Aorta (tissue), 5 donors: ENCODE results near the gene CYP17A1. TPM values are rescaled to one million over a fixed set of nuclear protein-coding genes. Genes with fewer than 3 reads are reported as not detected.
"Not testable (repeated sequence)": the region's sequence is repeated elsewhere in the genome, so short reads cannot be mapped to it uniquely, and the experiment has no call there.

Experiments
- ATAC-seq: fragments of 200-7000 bp; cut with Tn5 transposase; one replicate; pipeline ENCODE4 v1.9.1; 2022; ENCODE audit warnings: moderate library complexity; ENCODE audit not compliant: low FRiP score
- DNase-seq, 2 donors: peaks; one replicate each; pipeline ENCODE4 v3.0.0-alpha.2; 2020
- H3K27ac ChIP-seq, 2 donors: one replicate each; pipeline ENCODE4 v1.5.1; 2013; ENCODE audit warnings: low read length in 2 of 2, mild to moderate bottlenecking in 2 of 2, moderate library complexity in 2 of 2, control low read depth in 1 of 2, inconsistent platforms in 1 of 2, low read depth in 1 of 2
- H3K27me3 ChIP-seq, 2 donors: one replicate each; pipeline ENCODE4 v1.6.1; 2013; ENCODE audit warnings: control low read depth in 1 of 2, low read length in 1 of 2, mild to moderate bottlenecking in 1 of 2, moderate library complexity in 1 of 2; ENCODE audit not compliant: insufficient read depth in 2 of 2, control insufficient read depth in 1 of 2
- H3K36me3 ChIP-seq, 2 donors: one replicate each; pipeline ENCODE4 v1.6.1; 2013; ENCODE audit warnings: control low read depth in 1 of 2, low read length in 1 of 2, mild to moderate bottlenecking in 1 of 2; ENCODE audit not compliant: insufficient read depth in 2 of 2, control insufficient read depth in 1 of 2
- H3K4me1 ChIP-seq, 2 donors: one replicate each; pipeline ENCODE4 v1.6.1; 2013; ENCODE audit warnings: low read length in 2 of 2, control low read depth in 1 of 2, mild to moderate bottlenecking in 1 of 2, moderate library complexity in 1 of 2; ENCODE audit not compliant: insufficient read depth in 2 of 2, control insufficient read depth in 1 of 2
- H3K4me3 ChIP-seq, 2 donors: one replicate each; pipeline ENCODE4 v1.5.1; 2013; ENCODE audit warnings: low read length in 2 of 2, control low read depth in 1 of 2, mild to moderate bottlenecking in 1 of 2
- H3K9me3 ChIP-seq: one replicate; pipeline ENCODE4 v1.6.1; 2013; ENCODE audit warnings: mild to moderate bottlenecking, low read length; ENCODE audit not compliant: control insufficient read depth
- WGBS, 2 donors: extraction: QIAGEN DNeasy Blood & Tissue Kit; methylation state at CpG; one replicate each; pipeline ENCODE4 v1.1.7; 2013; 5-methylcytosine and 5-hydroxymethylcytosine counted together
- intact Hi-C, 2 donors: fragments of 100-400 bp; cut with DNase I; formaldehyde crosslinking; loops; one replicate each; pipeline versions ENCODE4 v1.14.2 to v1.15.0; 2022
- polyA plus RNA-seq, 2 donors: library from polyadenylated mRNA; stranded (reverse); fragments of 200-250 nt; gene quantifications; one replicate each; pipeline ENCODE4 v1.2.3, GENCODE V29; 2013
- total RNA-seq, 2 donors: library from RNA; stranded (reverse); fragmentation: NEBNext Ultra II Directional; extraction: Animal tissue kit (Norgen Biotek cat#: 25700); gene quantifications; one replicate each; pipeline ENCODE4 v1.2.1, GENCODE V29; 2021
- donor health status: healthy with polysubstance abuse.
- donor health status: Bipolar disorder and iron deficiency.
- donor health status: DM: no; HTN: no; CAD: no.
- donor health status: DM: no; HTN: no; CAD: no.
- donor health status: DM: yes; HTN: yes; CAD: no.

The CYP17A1 gene
- total and polyA plus RNA-seq, 4 donors = 0.25 to 1.3 (median 0.55) TPM; not detected in 1

DNA sequence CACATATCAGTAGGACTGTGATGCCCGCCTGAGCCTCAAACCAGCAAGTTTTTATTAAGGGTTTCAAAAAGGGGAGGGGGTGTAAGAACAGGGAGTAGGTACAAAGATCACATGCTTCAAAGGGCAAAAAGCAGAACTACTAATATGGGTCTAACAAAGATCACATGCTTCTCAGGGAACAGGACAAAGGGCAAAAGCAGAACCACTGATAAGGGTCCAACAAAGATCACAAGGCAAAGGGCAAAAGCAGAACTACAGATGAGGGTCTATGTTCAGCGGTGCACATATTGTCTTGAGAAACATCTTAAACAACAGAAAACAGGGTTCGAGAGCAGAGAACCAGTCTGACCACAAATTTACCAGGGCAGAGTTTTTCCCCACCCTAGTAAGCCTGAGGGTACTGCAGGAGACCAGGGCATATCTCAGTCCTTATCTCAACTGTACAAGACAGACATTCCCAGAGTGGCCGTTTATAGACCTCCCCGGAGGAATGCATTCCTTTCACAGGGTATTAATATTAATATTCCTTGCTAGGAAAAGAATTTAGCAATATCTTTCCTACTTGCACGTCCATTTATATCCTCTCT is 7.1 kb upstream of the CYP17A1 start:
- H3K27ac ChIP-seq, H3K27me3 ChIP-seq, H3K4me1 ChIP-seq, intact Hi-C loops, DNase-seq, ATAC-seq, H3K9me3 ChIP-seq, H3K36me3 ChIP-seq, H3K4me3 ChIP-seq: not testable (repeated sequence)
- WGBS, 2 donors = 55 to 59% methylated on average over 6 of the region's 6 CpGs

DNA sequence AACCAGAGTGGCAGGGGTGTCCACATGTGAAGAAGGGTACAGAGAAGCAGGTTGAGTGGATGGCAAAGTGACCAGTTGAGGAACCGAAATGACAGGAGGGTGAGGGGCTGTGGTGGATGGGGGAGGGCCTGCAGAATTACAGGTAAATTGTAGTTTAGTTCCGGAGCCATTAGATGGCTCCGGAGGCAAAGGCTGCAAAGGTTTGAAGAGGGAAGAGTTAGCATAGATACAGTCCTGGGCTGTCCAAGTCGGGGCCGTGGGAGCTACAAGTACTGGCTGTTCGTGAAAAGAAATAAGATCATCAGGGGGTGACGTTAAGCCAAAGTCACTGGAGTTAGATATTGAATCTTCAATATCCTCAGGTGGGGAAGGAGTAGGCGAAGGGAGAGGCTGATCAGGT is 5.9 kb upstream of the CYP17A1 start:
- DNase-seq, H3K4me1 ChIP-seq, H3K4me3 ChIP-seq, intact Hi-C loops, H3K36me3 ChIP-seq, H3K9me3 ChIP-seq, ATAC-seq, H3K27ac ChIP-seq, H3K27me3 ChIP-seq: not testable (repeated sequence)
- WGBS, 2 donors = 52 to 68% methylated on average over 8 of the region's 8 CpGs

DNA sequence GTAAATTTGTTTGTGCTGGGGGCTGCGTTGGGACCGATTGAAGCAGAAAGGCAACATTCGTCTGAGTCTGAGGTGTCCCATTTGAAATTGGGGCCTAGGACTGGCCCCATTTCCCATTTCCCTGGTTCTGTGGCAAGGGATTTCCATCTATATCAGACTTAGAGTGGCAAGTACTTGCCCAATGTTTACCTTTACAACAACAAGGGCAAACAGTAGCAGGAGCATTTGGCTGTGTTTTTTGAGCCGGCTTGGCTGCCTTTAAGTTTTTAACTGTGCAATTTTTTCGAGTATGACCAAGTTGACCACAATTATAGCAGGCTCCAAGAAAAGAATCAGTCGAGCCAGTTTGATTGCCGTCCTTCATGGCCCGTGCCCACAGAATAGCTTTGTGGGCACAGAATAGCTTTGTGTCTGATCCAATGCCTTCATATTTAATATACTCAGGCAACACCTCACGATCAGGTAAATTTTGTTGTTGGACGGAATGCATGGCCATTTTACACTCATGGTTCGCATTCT is 4.7 kb upstream of the CYP17A1 start:
- Histone ChIP-seq H3K4me1 (no peaks in the 10 kb centered on the region), H3K9me3 (no peaks in the 10 kb centered on the region), H3K27me3 (no peaks in the 10 kb centered on the region), H3K4me3 (no peak overlapping the region), H3K36me3 (no peaks in the 10 kb centered on the region), H3K27ac (no peak overlapping the region)
- ATAC-seq = no peak
- no peak for DNase-seq
- 84 to 88% methylated on average over 11 of the region's 11 CpGs for WGBS, 2 donors
- intact Hi-C loops = no loop called here

DNA sequence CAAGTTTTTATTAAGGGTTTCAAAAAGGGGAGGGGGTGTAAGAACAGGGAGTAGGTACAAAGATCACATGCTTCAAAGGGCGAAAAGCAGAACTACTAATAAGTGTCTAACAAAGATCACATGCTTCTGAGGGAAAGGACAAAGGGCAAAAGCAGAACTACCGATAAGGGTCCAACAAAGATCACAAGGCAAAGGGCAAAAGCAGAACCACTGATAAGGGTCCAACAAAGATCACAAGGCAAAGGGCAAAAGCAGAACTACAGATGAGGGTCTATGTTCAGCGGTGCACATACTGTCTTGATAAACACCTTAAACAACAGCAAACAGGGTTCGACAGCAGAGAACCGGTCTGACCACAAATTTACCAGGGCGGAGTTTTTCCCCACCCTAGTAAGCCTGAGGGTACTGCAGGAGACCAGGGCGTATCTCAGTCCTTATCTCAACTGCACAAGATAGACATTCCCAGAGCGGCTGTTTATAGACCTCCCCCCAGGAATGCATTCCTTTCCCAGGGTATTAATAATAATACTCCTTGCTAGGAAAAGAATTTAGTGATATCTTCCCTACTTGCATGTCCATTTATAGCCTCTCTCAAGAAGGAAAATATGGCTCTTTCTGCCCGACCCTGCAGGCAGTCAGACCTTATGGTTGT is 1.2 kb upstream of the CYP17A1 start:
- not testable (repeated sequence) for DNase-seq, ATAC-seq, H3K9me3 ChIP-seq, H3K4me1 ChIP-seq, H3K27me3 ChIP-seq, H3K27ac ChIP-seq, H3K4me3 ChIP-seq, H3K36me3 ChIP-seq
- 77 to 80% methylated on average over 9 of the region's 9 CpGs for WGBS, 2 donors
- intact Hi-C loops = loop anchor here (5.0 to 10.0 kb wide), 4 partner anchors 64 to 496 kb away; partner anchors contain the start of gene RPEL1 (in 1 of the 2)

DNA sequence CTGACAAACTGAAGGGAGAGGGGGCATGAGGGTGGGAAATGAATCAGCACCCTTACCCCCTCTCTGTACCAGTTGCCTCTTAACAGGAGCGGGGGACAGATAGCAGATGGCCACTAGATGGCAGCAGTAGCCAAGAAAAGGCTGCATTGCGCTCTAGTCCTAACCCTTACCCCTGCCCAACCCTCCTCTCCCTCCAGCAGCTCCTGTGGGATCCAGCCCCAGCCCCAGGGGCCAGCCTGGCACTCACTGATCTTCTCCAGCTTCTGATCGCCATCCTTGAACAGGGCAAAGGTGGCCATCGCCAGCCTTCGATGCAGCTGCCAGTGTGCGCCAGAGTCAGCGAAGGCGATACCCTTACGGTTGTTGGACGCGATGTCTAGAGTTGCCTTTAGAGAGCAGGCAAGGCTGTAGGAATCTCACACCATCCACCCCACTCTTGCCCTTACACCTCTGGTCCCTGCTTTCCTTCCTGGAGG is 2.2 kb downstream of the CYP17A1 start:
- peak; percentile 91 for ATAC-seq
- WGBS, 2 donors = 57 to 65% methylated on average over 11 of the region's 11 CpGs
- intact Hi-C loops = loop anchor here (5.0 to 10.0 kb wide), 4 partner anchors 67 to 500 kb away; partner anchors contain the start of gene RPEL1 (in 1 of the 2)

DNA sequence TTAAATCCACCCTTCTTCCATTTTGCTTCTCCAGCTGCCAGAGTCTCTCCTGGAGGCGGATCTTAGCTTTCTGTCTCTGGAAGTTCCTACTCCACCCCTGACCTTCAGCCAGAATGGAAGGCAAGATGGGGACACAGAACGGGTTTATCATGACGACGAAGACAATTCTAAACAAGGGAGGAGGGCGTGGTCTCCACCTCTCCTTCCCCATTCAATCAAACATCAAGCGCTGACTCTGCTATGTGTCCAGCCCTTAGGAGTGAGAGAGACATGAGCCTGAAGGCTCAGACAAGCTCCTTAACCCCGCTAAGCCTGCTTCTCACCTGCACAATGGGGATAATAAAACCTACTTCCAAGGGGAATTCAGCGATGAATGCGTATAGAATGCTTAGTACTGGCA is 3.1 kb downstream of the CYP17A1 start:
- intact Hi-C loops = loop anchor here (5.0 to 10.0 kb wide), 4 partner anchors 102 to 501 kb away; partner anchors contain the start of gene RPEL1 (in 1 of the 2)
- Histone ChIP-seq H3K27ac (no peak overlapping the region), H3K4me1 (no peaks in the 10 kb centered on the region), H3K4me3 (no peak overlapping the region), H3K36me3 (no peaks in the 10 kb centered on the region), H3K9me3 (no peaks in the 10 kb centered on the region), H3K27me3 (no peaks in the 10 kb centered on the region)
- ATAC-seq (no peak), DNase-seq (no peak)
- WGBS, 2 donors = 70 to 77% methylated on average over 9 of the region's 9 CpGs

More for the DNA sequence above, 2.2 kb downstream of the CYP17A1 start:
- Histone ChIP-seq H3K27me3 (no peaks in the 10 kb centered on the region), H3K4me3 (no peak overlapping the region), H3K4me1 (no peaks in the 10 kb centered on the region), H3K27ac (no peak overlapping the region), H3K9me3 (no peaks in the 10 kb centered on the region), H3K36me3 (no peaks in the 10 kb centered on the region)
- DNase-seq = peak; percentile 76 to 87

DNA sequence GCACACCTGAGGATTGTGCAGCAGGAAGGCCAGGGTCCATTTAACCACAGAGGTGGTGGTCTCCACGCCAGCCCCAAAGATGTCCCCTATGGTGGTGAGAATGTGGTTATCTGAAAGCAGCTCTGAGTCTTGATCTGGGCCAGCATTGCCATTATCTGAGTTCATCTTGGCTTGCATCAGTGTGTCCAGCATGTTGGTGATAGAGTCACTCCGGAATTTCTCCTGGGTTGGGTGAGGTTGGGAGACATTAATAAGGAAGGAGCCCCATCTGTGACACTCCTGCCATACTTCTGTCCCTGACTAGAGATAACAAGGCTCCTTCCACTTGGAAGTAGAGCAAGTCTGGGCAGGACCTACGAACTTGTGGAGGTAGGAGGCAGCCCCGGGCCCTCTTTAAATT is 4.2 kb downstream of the CYP17A1 start:
- ATAC-seq (no peak), DNase-seq (no peak)
- no peak overlapping the region for H3K27ac ChIP-seq
- H3K9me3 ChIP-seq = no peaks in the 10 kb centered on the region
- H3K4me3 ChIP-seq = no peak overlapping the region
- no peaks in the 10 kb centered on the region for H3K27me3 ChIP-seq
- no peaks in the 10 kb centered on the region for H3K36me3 ChIP-seq
- H3K4me1 ChIP-seq = no peaks in the 10 kb centered on the region
- intact Hi-C loops = loop anchor here (5.0 to 10.0 kb wide), 4 partner anchors 101 to 502 kb away; partner anchors contain the start of gene RPEL1 (in 1 of the 2)
- WGBS, 2 donors = 86 to 87% methylated on average over 4 of the region's 4 CpGs

DNA sequence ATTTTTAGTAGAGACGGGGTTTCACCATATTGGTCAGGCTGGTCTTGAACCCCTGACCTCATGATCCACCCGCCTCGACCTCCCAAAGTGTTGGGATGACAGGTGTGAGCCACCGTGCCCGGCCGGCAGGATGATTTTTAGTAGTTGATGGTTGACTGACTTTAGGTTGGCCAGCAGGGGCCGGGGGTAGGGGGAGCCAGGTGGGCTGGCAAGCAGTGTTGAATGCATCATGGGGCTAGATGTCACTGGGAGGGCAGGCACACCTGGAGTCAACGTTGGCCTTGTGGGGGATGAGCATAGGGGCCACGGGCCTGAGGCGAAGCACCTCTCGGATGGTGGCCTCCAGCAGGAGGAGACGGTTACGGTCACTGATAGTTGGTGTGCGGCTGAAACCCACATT is 5.0 kb downstream of the CYP17A1 start:
- no peak overlapping the region for H3K4me3 ChIP-seq
- no peaks in the 10 kb centered on the region for H3K9me3 ChIP-seq
- 86 to 93% methylated on average over 14 of the region's 14 CpGs for WGBS, 2 donors
- H3K36me3 ChIP-seq = no peaks in the 10 kb centered on the region
- no peaks in the 10 kb centered on the region for H3K4me1 ChIP-seq
- intact Hi-C loops = loop anchor here (5.0 to 10.0 kb wide), 4 partner anchors 100 to 503 kb away; partner anchors contain the start of gene RPEL1 (in 1 of the 2)
- H3K27me3 ChIP-seq = no peaks in the 10 kb centered on the region
- DNase-seq (no peak), ATAC-seq (no peak)
- H3K27ac ChIP-seq = no peak overlapping the region
